A549 (cell line): ENCODE results near the gene GPD2.

Experiments
- EP300 ChIP-seq, 2 experiments: fragments of >200 bp; sonication (Bioruptor Twin); formaldehyde crosslinking; IDR thresholded peaks; 2 replicates in 1 of 2; 3 replicates in 1 of 2; pipeline ENCODE4 v1.6.1; 2016 to 2017
- MAFK ChIP-seq: fragments of 450-650 bp; IDR thresholded peaks from 2 replicates; pipeline ENCODE4 v1.6.1; 2014; ENCODE audit not compliant: partially characterized antibody
- TF ChIP-seq, protein P1 (sequence below): fragments of >200 bp; sonication (Bioruptor Twin); formaldehyde crosslinking; IDR thresholded peaks from 3 replicates; pipeline ENCODE4 v1.5.1; 2016

DNA sequence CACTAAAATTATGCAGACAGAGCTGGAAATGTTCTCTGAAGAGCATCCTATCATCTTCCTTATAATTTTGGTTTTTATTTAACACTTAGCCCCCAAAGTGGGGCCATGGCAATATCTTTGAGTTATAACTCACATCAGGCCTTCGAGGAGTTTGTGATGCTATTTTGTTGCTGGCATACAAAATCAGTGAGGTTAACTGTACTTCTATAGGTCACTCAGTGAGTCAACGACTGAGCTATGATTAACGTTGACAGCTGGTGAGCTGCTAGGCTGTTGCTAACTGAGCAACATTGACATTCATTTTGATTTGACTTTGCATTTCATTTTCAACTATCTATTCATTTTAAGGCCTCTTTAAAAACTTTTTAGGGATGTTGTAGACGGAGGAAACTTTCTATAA, 50.0 kb downstream of the GPD2 start:
- TF ChIP-seq EP300 (IDR thresholded peaks at IDR 0.05), result no peak
- TF ChIP-seq, protein P1, sequence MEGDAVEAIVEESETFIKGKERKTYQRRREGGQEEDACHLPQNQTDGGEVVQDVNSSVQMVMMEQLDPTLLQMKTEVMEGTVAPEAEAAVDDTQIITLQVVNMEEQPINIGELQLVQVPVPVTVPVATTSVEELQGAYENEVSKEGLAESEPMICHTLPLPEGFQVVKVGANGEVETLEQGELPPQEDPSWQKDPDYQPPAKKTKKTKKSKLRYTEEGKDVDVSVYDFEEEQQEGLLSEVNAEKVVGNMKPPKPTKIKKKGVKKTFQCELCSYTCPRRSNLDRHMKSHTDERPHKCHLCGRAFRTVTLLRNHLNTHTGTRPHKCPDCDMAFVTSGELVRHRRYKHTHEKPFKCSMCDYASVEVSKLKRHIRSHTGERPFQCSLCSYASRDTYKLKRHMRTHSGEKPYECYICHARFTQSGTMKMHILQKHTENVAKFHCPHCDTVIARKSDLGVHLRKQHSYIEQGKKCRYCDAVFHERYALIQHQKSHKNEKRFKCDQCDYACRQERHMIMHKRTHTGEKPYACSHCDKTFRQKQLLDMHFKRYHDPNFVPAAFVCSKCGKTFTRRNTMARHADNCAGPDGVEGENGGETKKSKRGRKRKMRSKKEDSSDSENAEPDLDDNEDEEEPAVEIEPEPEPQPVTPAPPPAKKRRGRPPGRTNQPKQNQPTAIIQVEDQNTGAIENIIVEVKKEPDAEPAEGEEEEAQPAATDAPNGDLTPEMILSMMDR, result no peak
- TF ChIP-seq MAFK, result no peak
